Activated naive CD8-positive, alpha-beta T cell treated with anti-CD3 and anti-CD28 coated beads, Interleukin-2, amount 10 ng/mL, durations not matched to agents 7 days and 5 days (primary cell): ENCODE measurements around the gene CYP26B1. TPM values are rescaled to one million over a fixed set of nuclear protein-coding genes. Genes with fewer than 3 reads are reported as not detected.

Source experiments
- ATAC-seq: fragments of 150-1000 bp; cut with Tn5 transposase; one replicate; pipeline ENCODE4 v1.10.0; 2021; ENCODE audit warnings: low read depth, moderate library complexity
- POLR2A ChIA-PET: fragments of 350-600 bp; sonication (Branson Sonifier 250); formaldehyde crosslinking; loops from one replicate; lab custom pipeline; 2021; ENCODE audit warnings: antibody characterized with exemption; lab: Charles Lee
- DNase-seq: peaks from one replicate; pipeline ENCODE4 v3.0.0; 2021
- H3K27ac Mint-ChIP-seq: one replicate; pipeline ENCODE4 v1.8.0; 2022; ENCODE audit warnings: mild to moderate bottlenecking, mixed read lengths
- H3K27me3 Mint-ChIP-seq: one replicate; pipeline ENCODE4 v1.8.0; 2022; ENCODE audit warnings: mild to moderate bottlenecking, moderate library complexity, mixed read lengths
- H3K36me3 Mint-ChIP-seq: one replicate; pipeline ENCODE4 v1.8.0; 2021; ENCODE audit warnings: mild to moderate bottlenecking, mixed read lengths
- H3K4me1 Mint-ChIP-seq: one replicate; pipeline ENCODE4 v1.8.0; 2021; ENCODE audit warnings: mixed read lengths
- H3K4me3 Mint-ChIP-seq: one replicate; pipeline ENCODE4 v1.8.0; 2022; ENCODE audit warnings: mild to moderate bottlenecking, moderate library complexity, mixed read lengths
- H3K9me3 Mint-ChIP-seq: one replicate; pipeline ENCODE4 v1.8.0; 2021; ENCODE audit warnings: mixed read lengths
- total RNA-seq, 2 experiments: library from RNA; stranded (reverse); gene quantifications; one replicate each; pipeline ENCODE4 v1.2.3, GENCODE V29; 2021

CYP26B1 gene
- total RNA-seq, 2 experiments from 2014 or later: not detected

- Mint-ChIP-seq H3K9me3 (peaks cover 1% of the 10 kb centered on the region), H3K36me3 (peaks cover 6% of the 10 kb centered on the region), H3K27ac (peak overlapping the region; percentile 18), H3K4me3 (peak overlapping the region; percentile 66), H3K27me3 (peaks cover 59% of the 10 kb centered on the region), H3K4me1 (peaks cover 28% of the 10 kb centered on the region)
- POLR2A ChIA-PET: interaction anchor here (1.0 kb wide), 1 partner anchor 226 kb away, joined by 3 read pairs; no protein-coding TSS in a partner anchor
- ATAC-seq (peak; percentile 60), DNase-seq (peak; percentile 64)
Observed at GRCh38 chr2:72150157-72150860, 2.6 kb upstream of the CYP26B1 start.

- H3K27me3 Mint-ChIP-seq: peaks cover 62% of the 10 kb centered on the region
- H3K27ac Mint-ChIP-seq: no peak overlapping the region
- peaks cover 28% of the 10 kb centered on the region for H3K4me1 Mint-ChIP-seq
- peaks cover 1% of the 10 kb centered on the region for H3K9me3 Mint-ChIP-seq
- H3K4me3 Mint-ChIP-seq: peak overlapping the region; percentile 66
- peak; percentile 33 for DNase-seq
- peaks cover 6% of the 10 kb centered on the region for H3K36me3 Mint-ChIP-seq
- peak; percentile 11 for ATAC-seq
- POLR2A ChIA-PET: interaction anchor here (1.0 kb wide), 1 partner anchor 226 kb away, joined by 3 read pairs; no protein-coding TSS in a partner anchor
Observed at GRCh38 chr2:72149556-72150156, 2.0 kb upstream of the CYP26B1 start.

- DNase-seq (peak; percentile 43), ATAC-seq (peak; percentile 21)
- POLR2A ChIA-PET: no interaction called here
- H3K27ac Mint-ChIP-seq: no peak overlapping the region
- H3K9me3 Mint-ChIP-seq: peaks cover 1% of the 10 kb centered on the region
- peaks cover 63% of the 10 kb centered on the region for H3K27me3 Mint-ChIP-seq
- H3K4me1 Mint-ChIP-seq: peaks cover 28% of the 10 kb centered on the region
- H3K4me3 Mint-ChIP-seq: peak overlapping the region; percentile 79
- H3K36me3 Mint-ChIP-seq: peaks cover 6% of the 10 kb centered on the region
Observed at GRCh38 chr2:72148837-72149555, 1.3 kb upstream of the CYP26B1 start.

- H3K27me3 Mint-ChIP-seq: peaks cover 70% of the 10 kb centered on the region
- no peak overlapping the region for H3K27ac Mint-ChIP-seq
- POLR2A ChIA-PET: no interaction called here
- peaks cover 28% of the 10 kb centered on the region for H3K4me1 Mint-ChIP-seq
- H3K9me3 Mint-ChIP-seq: peaks cover 1% of the 10 kb centered on the region
- peaks cover 6% of the 10 kb centered on the region for H3K36me3 Mint-ChIP-seq
- ATAC-seq (no peak), DNase-seq (peak; percentile 32)
- H3K4me3 Mint-ChIP-seq: peak overlapping the region; percentile 79
Observed at GRCh38 chr2:72148003-72148836, 558 bp upstream of the CYP26B1 start.

- Mint-ChIP-seq H3K4me3 (peak overlapping the region; percentile 33), H3K4me1 (peaks cover 28% of the 10 kb centered on the region), H3K27me3 (peaks cover 75% of the 10 kb centered on the region), H3K27ac (peak overlapping the region; percentile 13), H3K36me3 (peaks cover 6% of the 10 kb centered on the region), H3K9me3 (peaks cover 1% of the 10 kb centered on the region)
- ATAC-seq (no peak), DNase-seq (peak; percentile 29)
- POLR2A ChIA-PET: no interaction called here
Observed at GRCh38 chr2:72146347-72147302, 1.0 kb downstream of the CYP26B1 start.

GRCh38 chr2:72145658-72146329 is 1.9 kb downstream of the CYP26B1 start:
- Mint-ChIP-seq H3K27ac (peak overlapping the region; percentile 58), H3K4me3 (peak overlapping the region; percentile 70), H3K9me3 (peaks cover 1% of the 10 kb centered on the region), H3K36me3 (peaks cover 6% of the 10 kb centered on the region), H3K27me3 (peaks cover 67% of the 10 kb centered on the region), H3K4me1 (peaks cover 28% of the 10 kb centered on the region)
- no peak for ATAC-seq
- POLR2A ChIA-PET: no interaction called here
- DNase-seq: peak; percentile 26

- Mint-ChIP-seq H3K4me1 (peaks cover 26% of the 10 kb centered on the region), H3K36me3 (peaks cover 6% of the 10 kb centered on the region), H3K27me3 (peaks cover 63% of the 10 kb centered on the region), H3K4me3 (peak overlapping the region; percentile 70), H3K9me3 (peaks cover 1% of the 10 kb centered on the region), H3K27ac (peak overlapping the region; percentile 12)
- peak; percentile 38 for DNase-seq
- no peak for ATAC-seq
- POLR2A ChIA-PET: no interaction called here
Observed at GRCh38 chr2:72145289-72145657, 2.4 kb downstream of the CYP26B1 start.

- peak overlapping the region; percentile 28 for H3K4me3 Mint-ChIP-seq
- peaks cover 21% of the 10 kb centered on the region for H3K4me1 Mint-ChIP-seq
- H3K36me3 Mint-ChIP-seq: peaks cover 6% of the 10 kb centered on the region
Observed at GRCh38 chr2:72144632-72145288, 2.9 kb downstream of the CYP26B1 start.

GRCh38 chr2:72144274-72144631 is 3.4 kb downstream of the CYP26B1 start:
- Mint-ChIP-seq H3K36me3 (peaks cover 6% of the 10 kb centered on the region), H3K27ac (no peak overlapping the region), H3K9me3 (peaks cover 1% of the 10 kb centered on the region), H3K27me3 (peaks cover 53% of the 10 kb centered on the region), H3K4me3 (no peak overlapping the region), H3K4me1 (peaks cover 15% of the 10 kb centered on the region)
- no peak for DNase-seq
- POLR2A ChIA-PET: no interaction called here
- ATAC-seq: no peak

More at GRCh38 chr2:72144632-72145288, 2.9 kb downstream of the CYP26B1 start:
- DNase-seq: peak; percentile 40
- Mint-ChIP-seq H3K27me3 (peaks cover 58% of the 10 kb centered on the region), H3K9me3 (peaks cover 1% of the 10 kb centered on the region), H3K27ac (no peak overlapping the region)
- POLR2A ChIA-PET: no interaction called here
- ATAC-seq: no peak

GRCh38 chr2:72143441-72144273 is 4.0 kb downstream of the CYP26B1 start:
- POLR2A ChIA-PET: no interaction called here
- Mint-ChIP-seq H3K36me3 (peaks cover 5% of the 10 kb centered on the region), H3K9me3 (peaks cover 1% of the 10 kb centered on the region), H3K4me1 (peaks cover 12% of the 10 kb centered on the region), H3K27ac (no peak overlapping the region), H3K4me3 (no peak overlapping the region), H3K27me3 (peaks cover 48% of the 10 kb centered on the region)
- peak; percentile 34 for DNase-seq
- no peak for ATAC-seq
